Measurements from ENCODE around the gene ERO1B.

GRCh38 chr1:236239092-236239585, 42.6 kb downstream of the ERO1B start:
- TF ChIP-seq CTCF (IDR thresholded peaks at IDR 0.05; ENCODE audit: insufficient read depth, low read length, poor library complexity, severe bottlenecking), result no peak
- TF ChIP-seq EZH2phosphoT487 (conservative IDR thresholded peaks at IDR 0.05; ENCODE audit: low read length), result no peak
